ENCODE results near the gene UBE2N.
"Not testable (repeated sequence)": the region's sequence is repeated elsewhere in the genome, so short reads cannot be mapped to it uniquely, and the experiment has no call there.

DNA sequence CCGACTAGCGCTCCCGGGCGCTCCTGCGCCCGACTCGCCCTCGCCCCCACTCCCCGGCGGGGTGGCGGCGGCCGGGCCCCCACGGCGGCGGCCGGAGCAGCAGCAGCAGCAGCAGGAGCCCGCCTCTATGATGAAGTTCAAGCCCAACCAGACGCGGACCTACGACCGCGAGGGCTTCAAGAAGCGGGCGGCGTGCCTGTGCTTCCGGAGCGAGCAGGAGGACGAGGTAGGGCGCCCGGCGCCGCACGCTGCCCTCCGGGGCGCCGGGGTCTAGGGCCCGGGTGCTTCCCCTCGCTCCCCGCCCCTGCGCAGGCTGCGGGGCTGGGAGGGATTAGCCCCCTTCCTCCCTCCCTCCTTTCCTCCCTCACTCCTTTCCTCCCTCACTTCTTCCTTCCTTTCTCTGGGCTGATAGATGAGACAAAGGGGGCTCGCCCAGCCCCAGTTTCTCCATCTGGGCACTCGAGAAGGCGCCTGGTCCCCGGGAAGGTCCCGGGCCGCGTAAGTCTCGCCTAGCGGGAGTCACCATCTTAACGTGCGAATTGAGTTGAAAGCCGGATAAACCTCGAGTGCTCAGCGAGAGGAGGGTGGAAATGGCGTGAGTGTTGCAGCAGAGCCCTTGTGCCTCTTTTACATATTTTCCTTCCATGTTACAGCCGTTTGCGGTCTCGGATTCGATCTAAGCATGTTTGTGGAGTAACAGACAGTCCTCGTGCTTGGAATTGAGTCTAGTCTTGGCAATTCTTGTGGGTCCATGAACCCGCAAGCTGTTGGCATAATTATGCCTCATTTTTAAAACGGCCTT is 63.4 kb downstream of the UBE2N start:
- not testable (repeated sequence) for TF ChIP-seq CTCF (conservative IDR thresholded peaks at IDR 0.05; ENCODE audit: low read depth, low read length); EZH2 (IDR thresholded peaks at IDR 0.05; ENCODE audit: low read length, unreplicated experiment); EZH2phosphoT487 (IDR thresholded peaks at IDR 0.05; ENCODE audit: borderline replicate concordance, low read length)

All from PC-3 (cell line).